ENCODE results near the gene CDK5. TPM values are rescaled to one million over a fixed set of nuclear protein-coding genes. Genes with fewer than 3 reads are reported as not detected.

Gene CDK5
- total RNA-seq, 1 donor from 2014 or later, result 27.0 TPM

DNA sequence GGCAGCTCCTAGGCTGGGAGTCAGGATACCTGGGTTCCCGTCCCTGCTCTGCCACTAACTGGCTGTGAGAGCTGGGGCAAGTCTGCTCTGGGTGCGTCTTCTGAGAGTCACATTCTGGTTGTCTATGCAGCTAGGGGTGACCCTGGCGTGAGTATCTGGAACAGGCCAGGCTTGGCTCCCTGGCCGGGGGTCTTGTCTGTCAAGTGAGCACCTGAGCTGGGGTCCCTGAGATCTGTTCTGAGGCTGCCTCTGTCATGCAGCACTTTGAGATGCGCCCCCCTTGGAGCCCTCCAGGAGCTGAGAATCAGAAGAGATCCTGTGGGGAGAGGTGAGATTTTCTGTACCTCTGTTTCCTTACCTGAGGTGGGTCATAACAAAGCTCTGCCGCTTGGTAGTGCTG is 36.1 kb upstream of the CDK5 start:
- TF ChIP-seq, protein P1, sequence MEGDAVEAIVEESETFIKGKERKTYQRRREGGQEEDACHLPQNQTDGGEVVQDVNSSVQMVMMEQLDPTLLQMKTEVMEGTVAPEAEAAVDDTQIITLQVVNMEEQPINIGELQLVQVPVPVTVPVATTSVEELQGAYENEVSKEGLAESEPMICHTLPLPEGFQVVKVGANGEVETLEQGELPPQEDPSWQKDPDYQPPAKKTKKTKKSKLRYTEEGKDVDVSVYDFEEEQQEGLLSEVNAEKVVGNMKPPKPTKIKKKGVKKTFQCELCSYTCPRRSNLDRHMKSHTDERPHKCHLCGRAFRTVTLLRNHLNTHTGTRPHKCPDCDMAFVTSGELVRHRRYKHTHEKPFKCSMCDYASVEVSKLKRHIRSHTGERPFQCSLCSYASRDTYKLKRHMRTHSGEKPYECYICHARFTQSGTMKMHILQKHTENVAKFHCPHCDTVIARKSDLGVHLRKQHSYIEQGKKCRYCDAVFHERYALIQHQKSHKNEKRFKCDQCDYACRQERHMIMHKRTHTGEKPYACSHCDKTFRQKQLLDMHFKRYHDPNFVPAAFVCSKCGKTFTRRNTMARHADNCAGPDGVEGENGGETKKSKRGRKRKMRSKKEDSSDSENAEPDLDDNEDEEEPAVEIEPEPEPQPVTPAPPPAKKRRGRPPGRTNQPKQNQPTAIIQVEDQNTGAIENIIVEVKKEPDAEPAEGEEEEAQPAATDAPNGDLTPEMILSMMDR (IDR thresholded peaks at IDR 0.05; ENCODE audit: insufficient read depth, low read length, poor library complexity, severe bottlenecking), result no peak

DNA sequence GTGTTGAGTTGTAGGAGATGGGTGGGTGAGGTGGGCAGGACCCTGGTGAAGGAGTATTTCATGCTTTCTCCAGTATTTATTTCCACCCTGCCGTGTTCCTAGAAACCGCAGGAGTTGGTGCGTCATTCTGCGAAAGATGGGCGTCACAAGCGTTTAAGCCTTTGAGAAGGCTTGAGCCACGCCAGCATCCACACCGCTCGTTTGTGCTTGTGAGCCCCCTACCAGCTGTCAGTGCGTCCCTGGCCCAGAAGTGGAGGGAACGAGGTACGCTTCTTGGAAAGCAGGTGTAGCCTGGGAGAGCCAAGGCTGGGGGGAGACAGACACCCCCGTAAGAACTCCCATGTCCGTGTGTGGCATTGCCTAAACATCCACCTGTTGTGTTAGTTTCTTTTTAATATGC is 34.3 kb upstream of the CDK5 start:
- no peak overlapping the region for H3K4me3 ChIP-seq (ENCODE audit: low read depth, low read length)
- TF ChIP-seq, protein P1 (IDR thresholded peaks at IDR 0.05; ENCODE audit: insufficient read depth, low read length, poor library complexity, severe bottlenecking), result no peak
- H3K36me3 ChIP-seq (ENCODE audit: control insufficient read depth, insufficient read depth, low read length), result peaks cover 1% of the 10 kb centered on the region
- H3K27me3 ChIP-seq (ENCODE audit: control insufficient read depth, insufficient read depth, low read length), result no peaks in the 10 kb centered on the region
- no peak for DNase-seq (ENCODE audit: low read depth)

More for the DNA sequence above, 36.1 kb upstream of the CDK5 start:
- H3K4me3 ChIP-seq (ENCODE audit: low read depth, low read length), result no peak overlapping the region
- no peaks in the 10 kb centered on the region for H3K27me3 ChIP-seq (ENCODE audit: control insufficient read depth, insufficient read depth, low read length)
- no peaks in the 10 kb centered on the region for H3K36me3 ChIP-seq (ENCODE audit: control insufficient read depth, insufficient read depth, low read length)
- DNase-seq (ENCODE audit: low read depth), result no peak

DNA sequence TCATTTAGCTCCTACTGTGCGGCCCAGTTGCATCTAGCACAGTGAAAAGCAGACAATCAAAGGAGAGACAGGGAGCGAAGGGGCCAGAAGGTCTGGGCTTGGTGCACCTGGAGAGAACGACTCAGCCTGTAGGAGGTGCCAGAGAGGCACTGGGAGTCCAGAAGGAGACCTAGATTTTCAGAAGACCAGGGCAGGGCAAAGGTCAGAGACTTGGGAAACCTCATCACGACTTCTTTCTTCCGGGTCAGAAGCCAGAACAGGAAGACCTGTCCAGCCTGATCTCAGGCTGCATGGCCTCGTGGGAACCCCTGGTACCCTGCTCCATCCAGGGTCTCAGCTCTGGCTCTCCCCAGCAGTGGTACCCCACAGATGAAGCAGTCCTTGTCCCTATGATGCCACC is 33.7 kb upstream of the CDK5 start:
- no peak for DNase-seq (ENCODE audit: low read depth)
- Histone ChIP-seq H3K27me3 (ENCODE audit: control insufficient read depth, insufficient read depth, low read length) (no peaks in the 10 kb centered on the region), H3K4me3 (ENCODE audit: low read depth, low read length) (no peak overlapping the region), H3K36me3 (ENCODE audit: control insufficient read depth, insufficient read depth, low read length) (peaks cover 1% of the 10 kb centered on the region)
- TF ChIP-seq, protein P1 (IDR thresholded peaks at IDR 0.05; ENCODE audit: insufficient read depth, low read length, poor library complexity, severe bottlenecking), result peak; percentile 64

DNA sequence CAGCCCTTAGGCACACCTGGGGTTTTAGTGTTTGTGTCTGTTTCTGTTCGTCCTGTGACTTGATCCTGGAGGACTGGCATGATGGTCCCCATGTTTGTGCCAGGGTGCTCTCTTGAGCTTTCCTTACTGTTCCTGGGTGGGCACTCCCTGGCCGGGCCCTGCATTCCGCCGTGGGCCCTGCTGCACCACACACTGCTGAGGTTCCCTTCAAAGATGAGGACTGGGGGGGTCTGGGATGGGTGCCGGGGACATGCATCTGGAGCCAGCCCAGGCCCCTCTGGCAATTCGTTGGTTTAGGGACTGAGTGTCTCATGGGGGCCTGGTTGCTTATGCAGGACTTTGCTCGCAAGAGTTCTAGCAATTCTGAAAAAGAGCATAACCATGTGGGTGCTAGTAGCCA is 33.3 kb upstream of the CDK5 start:
- TF ChIP-seq, protein P1 (IDR thresholded peaks at IDR 0.05; ENCODE audit: insufficient read depth, low read length, poor library complexity, severe bottlenecking), result no peak
- H3K27me3 ChIP-seq (ENCODE audit: control insufficient read depth, insufficient read depth, low read length), result no peaks in the 10 kb centered on the region
- peaks cover 1% of the 10 kb centered on the region for H3K36me3 ChIP-seq (ENCODE audit: control insufficient read depth, insufficient read depth, low read length)
- no peak overlapping the region for H3K4me3 ChIP-seq (ENCODE audit: low read depth, low read length)
- DNase-seq (ENCODE audit: low read depth), result no peak

DNA sequence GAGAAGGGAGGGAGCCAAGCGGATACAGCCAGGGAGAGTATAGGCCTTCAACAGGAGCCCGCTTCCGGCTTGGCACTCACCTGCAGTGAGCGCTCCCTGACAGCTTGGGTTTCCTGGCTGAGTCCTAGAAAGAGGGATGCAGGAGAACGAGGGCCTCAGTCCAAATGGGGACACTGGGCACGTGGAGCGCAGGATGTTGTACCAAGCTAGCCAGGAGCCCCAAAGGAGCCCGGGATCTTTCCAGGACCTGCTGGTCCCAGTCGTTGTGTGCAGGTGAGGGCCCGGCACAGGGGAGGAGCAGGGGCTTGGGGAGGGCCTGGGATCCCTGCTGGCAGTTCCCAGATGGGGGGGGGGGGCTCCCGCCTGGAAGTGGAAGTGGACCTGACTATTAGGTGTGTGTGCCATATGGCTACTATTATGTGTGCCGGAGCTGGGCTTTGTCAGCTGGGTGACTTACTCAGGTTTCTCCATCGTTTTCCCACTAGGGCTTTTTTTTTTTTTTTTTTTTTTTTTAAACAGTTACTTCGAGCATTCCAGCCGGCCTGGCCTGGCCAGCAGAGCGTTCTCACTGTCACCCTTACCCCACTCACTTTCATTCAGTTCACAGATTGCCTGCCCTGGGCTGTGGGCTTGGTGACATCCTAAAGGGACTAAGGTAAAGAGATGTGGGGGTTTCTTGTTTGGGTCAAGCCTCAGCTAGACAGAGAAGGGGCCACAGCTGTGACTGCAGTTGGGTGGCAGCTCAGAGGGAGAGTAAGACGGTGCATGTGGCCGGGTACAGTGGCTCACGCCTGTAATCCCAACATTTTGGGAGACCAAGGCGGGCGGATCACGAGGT is 32.4 kb upstream of the CDK5 start:
- Histone ChIP-seq H3K36me3 (ENCODE audit: control insufficient read depth, insufficient read depth, low read length) (peaks cover 1% of the 10 kb centered on the region), H3K4me3 (ENCODE audit: low read depth, low read length) (no peak overlapping the region), H3K27me3 (ENCODE audit: control insufficient read depth, insufficient read depth, low read length) (no peaks in the 10 kb centered on the region)
- no peak for DNase-seq (ENCODE audit: low read depth)
- TF ChIP-seq, protein P1 (IDR thresholded peaks at IDR 0.05; ENCODE audit: insufficient read depth, low read length, poor library complexity, severe bottlenecking), result no peak
